ENCODE measurements around the gene PCDH9.

DNA sequence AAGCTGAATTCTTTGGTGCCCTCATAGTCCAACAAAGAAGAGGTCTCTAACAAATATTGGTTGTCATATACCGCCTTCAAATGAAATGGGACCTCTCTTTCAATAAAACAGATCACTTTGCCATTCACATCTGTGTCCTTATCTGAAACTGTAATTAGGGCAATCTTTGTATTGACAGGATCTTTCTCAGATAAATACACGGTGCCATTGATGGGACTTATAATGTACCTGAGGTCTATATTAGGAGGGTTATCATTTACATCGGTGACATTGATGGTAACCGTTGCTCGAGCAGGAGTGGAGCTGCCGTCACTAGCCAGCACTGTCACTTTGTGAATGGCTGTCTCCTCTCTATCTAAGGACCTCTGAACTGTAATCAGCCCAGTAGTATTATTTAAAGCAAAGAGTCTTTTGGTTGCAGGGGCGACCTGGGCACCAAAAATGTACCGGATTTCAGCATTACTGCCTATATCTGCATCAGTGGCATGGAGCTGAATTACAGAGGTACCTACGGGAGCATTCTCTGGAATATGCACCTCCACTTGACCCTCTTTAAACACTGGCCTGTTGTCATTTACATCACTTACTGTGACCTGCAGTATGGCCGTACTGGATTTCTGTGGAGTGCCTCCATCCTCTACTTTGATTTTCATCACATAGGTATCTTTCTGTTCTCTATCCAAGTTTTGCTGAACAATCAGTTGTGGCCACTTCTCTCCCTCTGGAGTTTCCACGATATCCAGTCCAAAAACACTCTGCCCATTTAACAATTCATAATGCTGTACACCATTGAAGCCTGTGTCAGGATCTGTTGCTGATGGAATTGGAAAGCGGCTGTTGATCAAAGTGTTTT lies 2.8 kb downstream of the PCDH9 start:
- TF ChIP-seq, protein P1, sequence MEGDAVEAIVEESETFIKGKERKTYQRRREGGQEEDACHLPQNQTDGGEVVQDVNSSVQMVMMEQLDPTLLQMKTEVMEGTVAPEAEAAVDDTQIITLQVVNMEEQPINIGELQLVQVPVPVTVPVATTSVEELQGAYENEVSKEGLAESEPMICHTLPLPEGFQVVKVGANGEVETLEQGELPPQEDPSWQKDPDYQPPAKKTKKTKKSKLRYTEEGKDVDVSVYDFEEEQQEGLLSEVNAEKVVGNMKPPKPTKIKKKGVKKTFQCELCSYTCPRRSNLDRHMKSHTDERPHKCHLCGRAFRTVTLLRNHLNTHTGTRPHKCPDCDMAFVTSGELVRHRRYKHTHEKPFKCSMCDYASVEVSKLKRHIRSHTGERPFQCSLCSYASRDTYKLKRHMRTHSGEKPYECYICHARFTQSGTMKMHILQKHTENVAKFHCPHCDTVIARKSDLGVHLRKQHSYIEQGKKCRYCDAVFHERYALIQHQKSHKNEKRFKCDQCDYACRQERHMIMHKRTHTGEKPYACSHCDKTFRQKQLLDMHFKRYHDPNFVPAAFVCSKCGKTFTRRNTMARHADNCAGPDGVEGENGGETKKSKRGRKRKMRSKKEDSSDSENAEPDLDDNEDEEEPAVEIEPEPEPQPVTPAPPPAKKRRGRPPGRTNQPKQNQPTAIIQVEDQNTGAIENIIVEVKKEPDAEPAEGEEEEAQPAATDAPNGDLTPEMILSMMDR (IDR thresholded peaks at IDR 0.05; ENCODE audit: low read depth, low read length), result no peak
- TF ChIP-seq POLR2A (IDR thresholded peaks at IDR 0.05; ENCODE audit: extremely low read depth, insufficient read length) (no peak), MYC (IDR thresholded peaks at IDR 0.05; ENCODE audit: low read depth, low read length) (no peak)
- TF ChIP-seq, protein P2, sequence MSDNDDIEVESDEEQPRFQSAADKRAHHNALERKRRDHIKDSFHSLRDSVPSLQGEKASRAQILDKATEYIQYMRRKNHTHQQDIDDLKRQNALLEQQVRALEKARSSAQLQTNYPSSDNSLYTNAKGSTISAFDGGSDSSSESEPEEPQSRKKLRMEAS (IDR thresholded peaks at IDR 0.05; ENCODE audit: low read depth, low read length), result no peak
